SK-N-SH treated with all-trans-retinoic acid at 6 μM for 48 hours (cell line): ENCODE data around the gene ST3GAL3.

Experiments
- ATAC-seq: fragments of 200-7000 bp; cut with Tn5 transposase; 3 replicates; pipeline ENCODE4 v1.9.1; 2020; ENCODE audit warnings: mild to moderate bottlenecking, moderate library complexity
- ARNTL ChIP-seq: fragments of 450-650 bp; formaldehyde crosslinking; IDR thresholded peaks from 2 replicates; pipeline ENCODE4 v1.5.0; 2020; ENCODE audit warnings: low read depth, mild to moderate bottlenecking, moderate library complexity, borderline replicate concordance
- BACH2 ChIP-seq: fragments of 250-450 bp; sonication (Bioruptor Pico); IDR thresholded peaks from 2 replicates; pipeline ENCODE4 v1.9.0; 2021; ENCODE audit warnings: mild to moderate bottlenecking, borderline replicate concordance
- CSDC2 ChIP-seq: fragments of 250-450 bp; sonication (Bioruptor Pico); IDR thresholded peaks from 2 replicates; pipeline ENCODE4 v1.5.0; 2020; ENCODE audit warnings: mild to moderate bottlenecking, moderate library complexity
- CSRNP3 ChIP-seq: fragments of 250-450 bp; sonication (Bioruptor Pico); IDR thresholded peaks from 2 replicates; pipeline ENCODE4 v1.5.1; 2021; ENCODE audit warnings: mild to moderate bottlenecking, moderate library complexity
- ESRRG ChIP-seq: fragments of 250-450 bp; sonication (Bioruptor Pico); IDR thresholded peaks from 2 replicates; pipeline ENCODE4 v1.6.1; 2021; ENCODE audit warnings: mild to moderate bottlenecking
- GLIS3 ChIP-seq: fragments of 250-450 bp; sonication (Bioruptor Pico); IDR thresholded peaks from 2 replicates; pipeline ENCODE4 v1.5.0; 2020; ENCODE audit warnings: mild to moderate bottlenecking, moderate library complexity
- ISL1 ChIP-seq: fragments of 250-450 bp; sonication (Bioruptor Pico); IDR thresholded peaks from 2 replicates; pipeline ENCODE4 v2.1.2; 2022; ENCODE audit warnings: mild to moderate bottlenecking, moderate library complexity
- OSR1 ChIP-seq: fragments of 250-450 bp; sonication (Bioruptor Pico); IDR thresholded peaks from 2 replicates; pipeline ENCODE4 v1.8.0; 2022; ENCODE audit warnings: moderate library complexity, mild to moderate bottlenecking, inconsistent platforms
- PATZ1 ChIP-seq: fragments of 250-450 bp; sonication (Bioruptor Pico); IDR thresholded peaks from 2 replicates; pipeline ENCODE4 v1.8.0; 2020; ENCODE audit warnings: mild to moderate bottlenecking, moderate library complexity, borderline replicate concordance
- POU6F1 ChIP-seq: fragments of 250-450 bp; sonication (Bioruptor Pico); IDR thresholded peaks from 2 replicates; pipeline ENCODE4 v1.8.0; 2021; ENCODE audit warnings: low read depth, mild to moderate bottlenecking, moderate library complexity, borderline replicate concordance
- PPARA ChIP-seq: fragments of 250-450 bp; sonication (Bioruptor Pico); IDR thresholded peaks from 2 replicates; pipeline ENCODE4 v1.5.0; 2020; ENCODE audit warnings: mild to moderate bottlenecking, borderline replicate concordance
- RARB ChIP-seq: fragments of 250-450 bp; sonication (Bioruptor Pico); IDR thresholded peaks from 2 replicates; pipeline ENCODE4 v1.8.0; 2021; ENCODE audit warnings: mild to moderate bottlenecking, moderate library complexity
- SNAI2 ChIP-seq: fragments of 250-450 bp; sonication (Bioruptor Pico); IDR thresholded peaks from 2 replicates; pipeline ENCODE4 v1.5.0; 2020; ENCODE audit warnings: mild to moderate bottlenecking, moderate library complexity
- TCF4 ChIP-seq: fragments of 250-450 bp; sonication (Bioruptor Pico); IDR thresholded peaks from 2 replicates; pipeline ENCODE4 v1.8.0; 2021; ENCODE audit warnings: mild to moderate bottlenecking, moderate library complexity, borderline replicate concordance
- TOX ChIP-seq: fragments of 250-450 bp; sonication (Bioruptor Pico); IDR thresholded peaks from 2 replicates; pipeline ENCODE4 v1.8.0; 2021; ENCODE audit warnings: mild to moderate bottlenecking, moderate library complexity, borderline replicate concordance
- TSHZ2 ChIP-seq: fragments of 250-450 bp; sonication (Bioruptor Pico); IDR thresholded peaks from 2 replicates; pipeline ENCODE4 v1.5.0; 2020; ENCODE audit warnings: mild to moderate bottlenecking, moderate library complexity
- ZC3H10 ChIP-seq: fragments of 250-450 bp; sonication (Bioruptor Pico); IDR thresholded peaks from 2 replicates; pipeline ENCODE4 v1.5.1; 2021; ENCODE audit warnings: mild to moderate bottlenecking, moderate library complexity
- ZFP3 ChIP-seq: fragments of 250-450 bp; sonication (Bioruptor Pico); IDR thresholded peaks from 2 replicates; pipeline ENCODE4 v1.5.0; 2020; ENCODE audit warnings: mild to moderate bottlenecking, moderate library complexity
- ZFP30 ChIP-seq: fragments of 450-650 bp; formaldehyde crosslinking; IDR thresholded peaks from 2 replicates; pipeline ENCODE4 v1.5.0; 2022; ENCODE audit warnings: mild to moderate bottlenecking, moderate library complexity
- ZNF565 ChIP-seq: fragments of 450-650 bp; formaldehyde crosslinking; conservative IDR thresholded peaks from 2 replicates; pipeline ENCODE4 v1.5.0; 2020; ENCODE audit warnings: low read depth, mild to moderate bottlenecking, moderate library complexity
- ZNF70 ChIP-seq: fragments of 450-650 bp; formaldehyde crosslinking; IDR thresholded peaks from 2 replicates; pipeline ENCODE4 v1.5.0; 2020; ENCODE audit warnings: mild to moderate bottlenecking, moderate library complexity
- ZNF8 ChIP-seq: fragments of 450-650 bp; formaldehyde crosslinking; IDR thresholded peaks from 2 replicates; pipeline ENCODE4 v1.5.0; 2020; ENCODE audit warnings: mild to moderate bottlenecking, moderate library complexity
- TF ChIP-seq, protein P1 (sequence below): fragments of 250-450 bp; sonication (Bioruptor Pico); IDR thresholded peaks from 2 replicates; pipeline ENCODE4 v1.5.1; 2020; ENCODE audit warnings: low read depth, mild to moderate bottlenecking, moderate library complexity

Gene ST3GAL3

DNA sequence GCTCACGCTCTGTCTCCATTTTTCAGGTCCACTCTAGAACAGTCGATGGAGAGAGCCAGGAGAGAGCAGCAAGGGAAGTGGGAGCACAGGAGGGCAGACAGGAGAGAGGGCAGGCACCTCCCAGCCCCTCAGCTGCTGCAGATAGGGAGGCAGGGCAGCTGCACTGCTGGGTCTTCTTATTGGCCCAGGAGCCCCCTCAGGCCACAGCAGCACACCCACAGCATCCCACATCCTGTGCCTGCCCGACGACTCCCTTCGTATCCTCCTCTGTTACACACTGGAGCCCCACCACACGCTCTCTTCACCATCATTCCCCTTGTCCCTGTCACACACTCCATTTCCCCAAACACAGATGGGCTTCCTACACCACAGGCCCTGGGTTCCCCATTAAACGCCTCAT is 212.6 kb downstream of the ST3GAL3 start (continued):
- TF ChIP-seq ZFP30 (no peak), RARB (CRISPR knock-in tag) (no peak)

- TF ChIP-seq ARNTL (CRISPR knock-in tag): no peak
- TF ChIP-seq PATZ1: no peak
- TF ChIP-seq CSDC2 (CRISPR knock-in tag): no peak
- no peak for TF ChIP-seq ESRRG (CRISPR knock-in tag)
- no peak for TF ChIP-seq ZNF70
- TF ChIP-seq ZNF8 (CRISPR knock-in tag): no peak
- no peak for TF ChIP-seq POU6F1 (CRISPR knock-in tag)
- no peak for TF ChIP-seq SNAI2 (CRISPR knock-in tag)
- TF ChIP-seq ZC3H10 (CRISPR knock-in tag): no peak
- no peak for TF ChIP-seq TOX
- no peak for TF ChIP-seq TCF4 (CRISPR knock-in tag)
- no peak for TF ChIP-seq RARB (CRISPR knock-in tag)
- no peak for TF ChIP-seq ISL1 (CRISPR knock-in tag)
- no peak for TF ChIP-seq GLIS3 (CRISPR knock-in tag)
- no peak for TF ChIP-seq OSR1
- no peak for TF ChIP-seq PPARA (CRISPR knock-in tag)
- no peak for TF ChIP-seq ZFP3 (CRISPR knock-in tag)
- TF ChIP-seq ZFP30: no peak
- TF ChIP-seq ZNF565 (CRISPR knock-in tag): no peak
- TF ChIP-seq, all 23 proteins: peak for 0
- peak; percentile 19; the same call in 2 of the 3 replicates for ATAC-seq
Measured at GRCh38 chr1:43921022-43921421, 213.7 kb downstream of the ST3GAL3 start.

DNA sequence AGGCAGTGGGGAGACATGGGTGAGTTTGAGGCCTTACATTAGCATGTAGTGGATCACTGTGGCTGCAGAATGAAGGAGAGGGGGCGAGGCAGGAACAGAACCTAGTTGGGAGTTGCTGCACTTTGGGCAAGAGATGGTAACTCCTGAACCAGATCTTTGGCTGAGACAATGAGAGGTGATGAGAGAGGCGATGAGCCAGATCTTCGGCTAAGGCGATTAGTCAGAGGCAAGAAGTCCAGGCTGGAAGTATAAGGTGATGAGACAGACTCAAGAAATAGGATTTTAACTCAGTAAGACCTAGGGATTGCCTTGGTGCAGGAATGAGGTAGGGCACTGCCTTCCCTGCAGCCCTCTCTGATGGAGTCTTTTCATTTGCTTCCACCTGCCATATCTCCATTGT is 217.2 kb downstream of the ST3GAL3 start:
- TF ChIP-seq BACH2 (CRISPR knock-in tag): no peak
- TF ChIP-seq ZNF565 (CRISPR knock-in tag): no peak
- no peak for TF ChIP-seq ZFP30
- no peak for TF ChIP-seq ARNTL (CRISPR knock-in tag)
- no peak for TF ChIP-seq ZNF8 (CRISPR knock-in tag)
- TF ChIP-seq CSRNP3 (CRISPR knock-in tag): no peak
- TF ChIP-seq ESRRG (CRISPR knock-in tag): no peak
- TF ChIP-seq TSHZ2 (CRISPR knock-in tag): no peak
- TF ChIP-seq, protein P1, sequence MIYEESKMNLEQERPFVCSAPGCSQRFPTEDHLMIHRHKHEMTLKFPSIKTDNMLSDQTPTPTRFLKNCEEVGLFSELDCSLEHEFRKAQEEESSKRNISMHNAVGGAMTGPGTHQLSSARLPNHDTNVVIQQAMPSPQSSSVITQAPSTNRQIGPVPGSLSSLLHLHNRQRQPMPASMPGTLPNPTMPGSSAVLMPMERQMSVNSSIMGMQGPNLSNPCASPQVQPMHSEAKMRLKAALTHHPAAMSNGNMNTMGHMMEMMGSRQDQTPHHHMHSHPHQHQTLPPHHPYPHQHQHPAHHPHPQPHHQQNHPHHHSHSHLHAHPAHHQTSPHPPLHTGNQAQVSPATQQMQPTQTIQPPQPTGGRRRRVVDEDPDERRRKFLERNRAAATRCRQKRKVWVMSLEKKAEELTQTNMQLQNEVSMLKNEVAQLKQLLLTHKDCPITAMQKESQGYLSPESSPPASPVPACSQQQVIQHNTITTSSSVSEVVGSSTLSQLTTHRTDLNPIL (CRISPR knock-in tag): no peak
- TF ChIP-seq ISL1 (CRISPR knock-in tag): no peak
- TF ChIP-seq SNAI2 (CRISPR knock-in tag): no peak
- TF ChIP-seq TCF4 (CRISPR knock-in tag): no peak
- TF ChIP-seq PPARA (CRISPR knock-in tag): no peak
- TF ChIP-seq POU6F1 (CRISPR knock-in tag): no peak
- ATAC-seq: no peak
